Adipose tissue (tissue), 3 donors: Measurements from ENCODE around the gene ARPC5. TPM values are rescaled to one million over a fixed set of nuclear protein-coding genes. Genes with fewer than 3 reads are reported as not detected.

Source experiments
- H3K27ac ChIP-seq: one replicate; pipeline ENCODE4 v1.5.1; 2013; ENCODE audit warnings: low read depth, low read length
- WGBS, 3 donors: extraction: QIAGEN DNeasy Blood & Tissue Kit; methylation state at CpG; one replicate each; pipeline ENCODE4 v1.1.7; 2013; 5-methylcytosine and 5-hydroxymethylcytosine counted together
- polyA plus RNA-seq, 3 donors: library from polyadenylated mRNA; stranded (reverse); fragments of 200-250 nt; gene quantifications; one replicate each; pipeline ENCODE4 v1.2.3, GENCODE V29; 2013
- donor health status: healthy with polysubstance abuse.
- donor health status: Bipolar disorder and iron deficiency.
- donor health status: healthy.

Gene ARPC5
- polyA plus RNA-seq, 3 donors: 30.5 to 137 (median 73.8) TPM

DNA sequence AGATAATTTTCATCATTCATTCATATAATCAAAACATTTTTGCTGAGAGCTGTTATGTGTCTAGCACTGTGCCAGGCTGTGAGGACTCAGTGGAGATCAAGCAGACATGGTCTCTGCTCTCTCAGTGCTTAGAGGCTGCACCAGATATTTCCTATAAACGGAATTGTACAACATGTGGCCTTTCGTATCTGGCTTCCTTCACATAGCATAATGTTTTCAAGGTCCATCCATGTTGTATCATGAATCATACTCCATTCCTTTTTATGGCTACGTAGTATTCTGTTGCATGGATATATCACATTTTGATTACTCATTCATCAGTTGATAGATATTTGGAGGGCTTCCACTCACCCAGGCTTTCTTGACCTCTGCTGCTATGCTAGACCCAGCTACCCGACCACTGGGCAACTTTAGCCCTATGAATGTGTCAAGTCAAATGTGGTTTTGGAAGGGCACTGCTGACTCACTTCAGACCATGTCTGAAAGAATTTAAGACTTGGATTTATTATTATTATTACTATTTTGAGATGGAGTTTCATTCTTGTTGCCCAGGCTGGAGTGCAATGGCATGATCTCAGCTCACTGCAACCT lies 63.8 kb downstream of the ARPC5 start:
- WGBS, 3 donors: 91 to 92% (median 91%) methylated on average over 4 of the region's 4 CpGs
- H3K27ac ChIP-seq: no peak overlapping the region

Other genes with a start within 250 kb of the ARPC5 start
- 1 to 10 TPM in 2 of 3 donors, under 1 TPM in 1; 0.90 to 1.9 (median 1.3) TPM for gene NMNAT2, start 217.4 kb downstream of the ARPC5 start, polyA plus RNA-seq
- 10 to 100 TPM; 14.3 to 16.5 (median 16.3) TPM for gene SMG7, start 163.3 kb downstream of the ARPC5 start, polyA plus RNA-seq
- gene NCF2, start 45.3 kb downstream of the ARPC5 start, polyA plus RNA-seq: 10 to 100 TPM in 2 of 3 donors, 1 to 10 TPM in 1; 4.0 to 30.8 (median 22.5) TPM
- gene APOBEC4, start 17.5 kb upstream of the ARPC5 start, polyA plus RNA-seq: under 1 TPM in 1 of 3 donors, not detected in 2; 0.02 TPM
- gene RGL1, start 169.3 kb upstream of the ARPC5 start, polyA plus RNA-seq: 10 to 100 TPM in 2 of 3 donors, 1 to 10 TPM in 1; 3.2 to 34.4 (median 18.4) TPM